ENCODE measurements around the gene WASL.

GRCh38 chr7:123640583-123640982 lies 108.2 kb downstream of the WASL start:
- TF ChIP-seq MAFK (IDR thresholded peaks at IDR 0.05; ENCODE audit: partially characterized antibody), result no peak
- TF ChIP-seq HDAC2 (IDR thresholded peaks at IDR 0.05), result no peak
- no peak for TF ChIP-seq CTCF (IDR thresholded peaks at IDR 0.05)
- TF ChIP-seq EP300 (IDR thresholded peaks at IDR 0.05), result no peak
- TF ChIP-seq SREBF2 (IDR thresholded peaks at IDR 0.05), result no peak

All from A549 (cell line).